ENCODE measurements around the gene WDR89. TPM values are rescaled to one million over a fixed set of nuclear protein-coding genes. Genes with fewer than 3 reads are reported as not detected.

WDR89 gene
- total and polyA plus RNA-seq, 2 experiments from 2014 or later: 21.5 to 31.8 TPM

- Histone ChIP-seq H3K79me2 (replicated peaks; ENCODE audit: insufficient read depth) (no peaks in the 10 kb centered on the region), H3K4me1 (ENCODE audit: insufficient read depth) (no peaks in the 10 kb centered on the region), H3K4me3 (no peak overlapping the region), H4K20me1 (replicated peaks; ENCODE audit: insufficient read depth) (no peaks in the 10 kb centered on the region), H3K9me2 (ENCODE audit: insufficient read depth) (no peaks in the 10 kb centered on the region), H3K27me3 (ENCODE audit: insufficient read depth) (no peaks in the 10 kb centered on the region), H3K36me3 (ENCODE audit: insufficient read depth) (no peaks in the 10 kb centered on the region), H3K27ac (ENCODE audit: low read depth) (no peak overlapping the region), H3K4me2 (no peak overlapping the region), H2AFZ (no peak overlapping the region), H3F3A (replicated peaks; ENCODE audit: low read depth) (no peaks in the 10 kb centered on the region)
- Mint-ChIP-seq H3K27me3 (ENCODE audit: insufficient read depth, low read depth, poor library complexity) (no peaks in the 10 kb centered on the region), H3K9me3 (no peaks in the 10 kb centered on the region), H3K36me3 (ENCODE audit: low read depth) (no peaks in the 10 kb centered on the region), H3K4me1 (no peaks in the 10 kb centered on the region), H3K27ac (no peak overlapping the region), H3K4me3 (no peak overlapping the region)
- ATAC-seq (no peak), DNase-seq (ENCODE audit: low spot score) (no peak)
- no peak for TF ChIP-seq EZH2 (IDR thresholded peaks at IDR 0.05; ENCODE audit: low read depth, unreplicated experiment)
- no peak for TF ChIP-seq JUNB (IDR thresholded peaks at IDR 0.05; ENCODE audit: unreplicated experiment)
- TF ChIP-seq REST (IDR thresholded peaks at IDR 0.05; ENCODE audit: unreplicated experiment): no peak
- no peak for TF ChIP-seq NANOG (IDR thresholded peaks at IDR 0.05; ENCODE audit: borderline replicate concordance)
- no peak for TF ChIP-seq STAT1 (IDR thresholded peaks at IDR 0.05; ENCODE audit: unreplicated experiment)
- TF ChIP-seq ZNF331 (CRISPR knock-in tag; IDR thresholded peaks at IDR 0.05; ENCODE audit: low read depth): no peak
- TF ChIP-seq, protein P1, sequence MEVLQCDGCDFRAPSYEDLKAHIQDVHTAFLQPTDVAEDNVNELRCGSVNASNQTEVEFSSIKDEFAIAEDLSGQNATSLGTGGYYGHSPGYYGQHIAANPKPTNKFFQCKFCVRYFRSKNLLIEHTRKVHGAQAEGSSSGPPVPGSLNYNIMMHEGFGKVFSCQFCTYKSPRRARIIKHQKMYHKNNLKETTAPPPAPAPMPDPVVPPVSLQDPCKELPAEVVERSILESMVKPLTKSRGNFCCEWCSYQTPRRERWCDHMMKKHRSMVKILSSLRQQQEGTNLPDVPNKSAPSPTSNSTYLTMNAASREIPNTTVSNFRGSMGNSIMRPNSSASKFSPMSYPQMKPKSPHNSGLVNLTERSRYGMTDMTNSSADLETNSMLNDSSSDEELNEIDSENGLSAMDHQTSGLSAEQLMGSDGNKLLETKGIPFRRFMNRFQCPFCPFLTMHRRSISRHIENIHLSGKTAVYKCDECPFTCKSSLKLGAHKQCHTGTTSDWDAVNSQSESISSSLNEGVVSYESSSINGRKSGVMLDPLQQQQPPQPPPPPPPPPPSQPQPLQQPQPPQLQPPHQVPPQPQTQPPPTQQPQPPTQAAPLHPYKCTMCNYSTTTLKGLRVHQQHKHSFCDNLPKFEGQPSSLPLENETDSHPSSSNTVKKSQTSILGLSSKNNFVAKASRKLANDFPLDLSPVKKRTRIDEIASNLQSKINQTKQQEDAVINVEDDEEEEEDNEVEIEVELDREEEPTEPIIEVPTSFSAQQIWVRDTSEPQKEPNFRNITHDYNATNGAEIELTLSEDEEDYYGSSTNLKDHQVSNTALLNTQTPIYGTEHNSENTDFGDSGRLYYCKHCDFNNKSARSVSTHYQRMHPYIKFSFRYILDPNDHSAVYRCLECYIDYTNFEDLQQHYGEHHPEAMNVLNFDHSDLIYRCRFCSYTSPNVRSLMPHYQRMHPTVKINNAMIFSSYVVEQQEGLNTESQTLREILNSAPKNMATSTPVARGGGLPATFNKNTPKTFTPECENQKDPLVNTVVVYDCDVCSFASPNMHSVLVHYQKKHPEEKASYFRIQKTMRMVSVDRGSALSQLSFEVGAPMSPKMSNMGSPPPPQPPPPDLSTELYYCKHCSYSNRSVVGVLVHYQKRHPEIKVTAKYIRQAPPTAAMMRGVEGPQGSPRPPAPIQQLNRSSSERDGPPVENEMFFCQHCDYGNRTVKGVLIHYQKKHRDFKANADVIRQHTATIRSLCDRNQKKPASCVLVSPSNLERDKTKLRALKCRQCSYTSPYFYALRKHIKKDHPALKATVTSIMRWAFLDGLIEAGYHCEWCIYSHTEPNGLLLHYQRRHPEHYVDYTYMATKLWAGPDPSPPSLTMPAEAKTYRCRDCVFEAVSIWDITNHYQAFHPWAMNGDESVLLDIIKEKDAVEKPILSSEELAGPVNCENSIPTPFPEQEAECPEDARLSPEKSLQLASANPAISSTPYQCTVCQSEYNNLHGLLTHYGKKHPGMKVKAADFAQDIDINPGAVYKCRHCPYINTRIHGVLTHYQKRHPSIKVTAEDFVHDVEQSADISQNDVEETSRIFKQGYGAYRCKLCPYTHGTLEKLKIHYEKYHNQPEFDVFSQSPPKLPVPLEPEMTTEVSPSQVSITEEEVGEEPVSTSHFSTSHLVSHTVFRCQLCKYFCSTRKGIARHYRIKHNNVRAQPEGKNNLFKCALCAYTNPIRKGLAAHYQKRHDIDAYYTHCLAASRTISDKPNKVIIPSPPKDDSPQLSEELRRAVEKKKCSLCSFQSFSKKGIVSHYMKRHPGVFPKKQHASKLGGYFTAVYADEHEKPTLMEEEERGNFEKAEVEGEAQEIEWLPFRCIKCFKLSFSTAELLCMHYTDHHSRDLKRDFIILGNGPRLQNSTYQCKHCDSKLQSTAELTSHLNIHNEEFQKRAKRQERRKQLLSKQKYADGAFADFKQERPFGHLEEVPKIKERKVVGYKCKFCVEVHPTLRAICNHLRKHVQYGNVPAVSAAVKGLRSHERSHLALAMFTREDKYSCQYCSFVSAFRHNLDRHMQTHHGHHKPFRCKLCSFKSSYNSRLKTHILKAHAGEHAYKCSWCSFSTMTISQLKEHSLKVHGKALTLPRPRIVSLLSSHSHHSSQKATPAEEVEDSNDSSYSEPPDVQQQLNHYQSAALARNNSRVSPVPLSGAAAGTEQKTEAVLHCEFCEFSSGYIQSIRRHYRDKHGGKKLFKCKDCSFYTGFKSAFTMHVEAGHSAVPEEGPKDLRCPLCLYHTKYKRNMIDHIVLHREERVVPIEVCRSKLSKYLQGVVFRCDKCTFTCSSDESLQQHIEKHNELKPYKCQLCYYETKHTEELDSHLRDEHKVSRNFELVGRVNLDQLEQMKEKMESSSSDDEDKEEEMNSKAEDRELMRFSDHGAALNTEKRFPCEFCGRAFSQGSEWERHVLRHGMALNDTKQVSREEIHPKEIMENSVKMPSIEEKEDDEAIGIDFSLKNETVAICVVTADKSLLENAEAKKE (CRISPR knock-in tag; IDR thresholded peaks at IDR 0.05): no peak
- TF ChIP-seq EZH2phosphoT487 (IDR thresholded peaks at IDR 0.05; ENCODE audit: unreplicated experiment): no peak
- TF ChIP-seq CREB1 (CRISPR knock-in tag; IDR thresholded peaks at IDR 0.05; ENCODE audit: low read depth): no peak
- TF ChIP-seq, protein P2, sequence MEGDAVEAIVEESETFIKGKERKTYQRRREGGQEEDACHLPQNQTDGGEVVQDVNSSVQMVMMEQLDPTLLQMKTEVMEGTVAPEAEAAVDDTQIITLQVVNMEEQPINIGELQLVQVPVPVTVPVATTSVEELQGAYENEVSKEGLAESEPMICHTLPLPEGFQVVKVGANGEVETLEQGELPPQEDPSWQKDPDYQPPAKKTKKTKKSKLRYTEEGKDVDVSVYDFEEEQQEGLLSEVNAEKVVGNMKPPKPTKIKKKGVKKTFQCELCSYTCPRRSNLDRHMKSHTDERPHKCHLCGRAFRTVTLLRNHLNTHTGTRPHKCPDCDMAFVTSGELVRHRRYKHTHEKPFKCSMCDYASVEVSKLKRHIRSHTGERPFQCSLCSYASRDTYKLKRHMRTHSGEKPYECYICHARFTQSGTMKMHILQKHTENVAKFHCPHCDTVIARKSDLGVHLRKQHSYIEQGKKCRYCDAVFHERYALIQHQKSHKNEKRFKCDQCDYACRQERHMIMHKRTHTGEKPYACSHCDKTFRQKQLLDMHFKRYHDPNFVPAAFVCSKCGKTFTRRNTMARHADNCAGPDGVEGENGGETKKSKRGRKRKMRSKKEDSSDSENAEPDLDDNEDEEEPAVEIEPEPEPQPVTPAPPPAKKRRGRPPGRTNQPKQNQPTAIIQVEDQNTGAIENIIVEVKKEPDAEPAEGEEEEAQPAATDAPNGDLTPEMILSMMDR (conservative IDR thresholded peaks at IDR 0.05; ENCODE audit: low read depth in 2 of 2): no peak
- TF ChIP-seq, protein P3, sequence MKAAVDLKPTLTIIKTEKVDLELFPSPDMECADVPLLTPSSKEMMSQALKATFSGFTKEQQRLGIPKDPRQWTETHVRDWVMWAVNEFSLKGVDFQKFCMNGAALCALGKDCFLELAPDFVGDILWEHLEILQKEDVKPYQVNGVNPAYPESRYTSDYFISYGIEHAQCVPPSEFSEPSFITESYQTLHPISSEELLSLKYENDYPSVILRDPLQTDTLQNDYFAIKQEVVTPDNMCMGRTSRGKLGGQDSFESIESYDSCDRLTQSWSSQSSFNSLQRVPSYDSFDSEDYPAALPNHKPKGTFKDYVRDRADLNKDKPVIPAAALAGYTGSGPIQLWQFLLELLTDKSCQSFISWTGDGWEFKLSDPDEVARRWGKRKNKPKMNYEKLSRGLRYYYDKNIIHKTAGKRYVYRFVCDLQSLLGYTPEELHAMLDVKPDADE (IDR thresholded peaks at IDR 0.05): no peak
- no peak for TF ChIP-seq ZNF114 (CRISPR knock-in tag; IDR thresholded peaks at IDR 0.05)
Measured at GRCh38 chr14:63573581-63573980, 68.1 kb downstream of the WDR89 start.

All from GM23338 (cell line).